Measurements from ENCODE around the gene LHFPL3. TPM values are rescaled to one million over a fixed set of nuclear protein-coding genes. Genes with fewer than 3 reads are reported as not detected.
A peak's percentile ranks its signal among the peaks of the same experiment; 100 is the strongest.
"Not testable (repeated sequence)": the region's sequence is repeated elsewhere in the genome, so short reads cannot be mapped to it uniquely, and the experiment has no call there.

The LHFPL3 gene
- total and polyA plus RNA-seq, 2 donors (not counting 1 experiment from before 2014, with no cell fraction given) = not detected

DNA sequence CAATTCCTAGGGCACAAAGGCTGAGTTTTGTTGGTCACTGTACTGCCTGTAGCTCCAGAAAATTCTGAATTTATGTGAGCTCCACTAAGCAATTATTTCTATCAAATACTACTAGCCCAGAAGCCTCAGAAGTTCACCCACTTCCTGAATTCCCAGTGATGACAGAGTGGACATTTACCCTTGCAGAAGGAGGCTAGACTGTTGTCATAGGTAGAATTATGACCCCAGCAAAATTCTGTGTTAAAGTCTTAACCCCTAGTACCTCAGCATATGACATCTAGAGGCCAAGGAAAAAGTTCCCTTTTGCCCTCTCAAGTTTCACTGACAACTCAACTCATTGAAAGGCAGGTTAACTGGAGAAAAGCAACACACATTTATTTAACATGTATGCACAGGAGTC is 606.9 kb downstream of the LHFPL3 start:
- Histone ChIP-seq H3K4me3 (ENCODE audit: control extremely low read depth in 1 of 5, extremely low read depth in 1 of 5, insufficient read depth in 1 of 5, low read depth in 2 of 5, low read length in 4 of 5) (no peak overlapping the region), H3K9me3 (ENCODE audit: control extremely low read depth in 1 of 3, control insufficient read depth in 2 of 3, insufficient read depth in 1 of 3, low read length in 2 of 3) (peaks cover 0 to 8% (median 1%) of the 10 kb centered on the region in 3 donors), H3K79me2 (ENCODE audit: control insufficient read depth, insufficient read depth, low read length) (peaks cover 2% of the 10 kb centered on the region), H3K36me3 (replicated peaks in 1 of 2; ENCODE audit: control extremely low read depth in 1 of 2, control insufficient read depth in 1 of 2, extremely low read depth in 1 of 2, insufficient read depth in 2 of 2, low read length in 1 of 2) (no peaks in the 10 kb centered on the region), H3K4me1 (ENCODE audit: control insufficient read depth in 2 of 2, insufficient read depth in 2 of 2, low read length in 2 of 2) (peaks cover 41 to 51% of the 10 kb centered on the region in 2 donors), H2AFZ (ENCODE audit: insufficient read depth, low read depth, low read length, poor library complexity, severe bottlenecking) (no peak overlapping the region), H3K9ac (ENCODE audit: low read length) (no peak overlapping the region), H3K27ac (ENCODE audit: low read length in 2 of 2) (peak overlapping the region in 1 of 2 donors; percentile 39), H3K4me2 (replicated peaks; ENCODE audit: low read depth, low read length, poor library complexity, severe bottlenecking) (no peak overlapping the region), H4K20me1 (ENCODE audit: control insufficient read depth, insufficient read depth, low read length, poor library complexity, severe bottlenecking) (no peaks in the 10 kb centered on the region), H3K27me3 (replicated peaks in 1 of 4; ENCODE audit: control extremely low read depth in 1 of 4, control insufficient read depth in 3 of 4, insufficient read depth in 4 of 4, low read length in 3 of 4) (no peaks in the 10 kb centered on the region)
- H3K27me3 Mint-ChIP-seq = no peaks in the 10 kb centered on the region
- ChIA-PET POLR2A (interaction anchor here (1.7 to 6.7 kb wide), 2 partner anchors 9 to 10 kb away, joined by 4 to 38 read pairs; no protein-coding TSS in a partner anchor), CTCF (interaction anchor here (18.8 kb wide), 1 partner anchor 45 kb away, joined by 248 read pairs; no protein-coding TSS in a partner anchor)
- H3K9me3 Mint-ChIP-seq (ENCODE audit: insufficient read depth) = no peaks in the 10 kb centered on the region
- no peak for TF ChIP-seq EZH2 (IDR thresholded peaks at IDR 0.05; ENCODE audit: borderline replicate concordance, insufficient read depth, low read depth, low read length, poor library complexity, severe bottlenecking)
- TF ChIP-seq, protein P1, sequence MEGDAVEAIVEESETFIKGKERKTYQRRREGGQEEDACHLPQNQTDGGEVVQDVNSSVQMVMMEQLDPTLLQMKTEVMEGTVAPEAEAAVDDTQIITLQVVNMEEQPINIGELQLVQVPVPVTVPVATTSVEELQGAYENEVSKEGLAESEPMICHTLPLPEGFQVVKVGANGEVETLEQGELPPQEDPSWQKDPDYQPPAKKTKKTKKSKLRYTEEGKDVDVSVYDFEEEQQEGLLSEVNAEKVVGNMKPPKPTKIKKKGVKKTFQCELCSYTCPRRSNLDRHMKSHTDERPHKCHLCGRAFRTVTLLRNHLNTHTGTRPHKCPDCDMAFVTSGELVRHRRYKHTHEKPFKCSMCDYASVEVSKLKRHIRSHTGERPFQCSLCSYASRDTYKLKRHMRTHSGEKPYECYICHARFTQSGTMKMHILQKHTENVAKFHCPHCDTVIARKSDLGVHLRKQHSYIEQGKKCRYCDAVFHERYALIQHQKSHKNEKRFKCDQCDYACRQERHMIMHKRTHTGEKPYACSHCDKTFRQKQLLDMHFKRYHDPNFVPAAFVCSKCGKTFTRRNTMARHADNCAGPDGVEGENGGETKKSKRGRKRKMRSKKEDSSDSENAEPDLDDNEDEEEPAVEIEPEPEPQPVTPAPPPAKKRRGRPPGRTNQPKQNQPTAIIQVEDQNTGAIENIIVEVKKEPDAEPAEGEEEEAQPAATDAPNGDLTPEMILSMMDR (IDR thresholded peaks at IDR 0.05) = no peak
- H3K27ac Mint-ChIP-seq = peak overlapping the region; percentile 67
- H3K4me1 Mint-ChIP-seq = peaks cover 62% of the 10 kb centered on the region
- intact Hi-C loops (cut with micrococcal nuclease) = no loop called here
- ATAC-seq (ENCODE audit: low read depth) (no peak), DNase-seq (no peak)
- H3K4me3 Mint-ChIP-seq = no peak overlapping the region

DNA sequence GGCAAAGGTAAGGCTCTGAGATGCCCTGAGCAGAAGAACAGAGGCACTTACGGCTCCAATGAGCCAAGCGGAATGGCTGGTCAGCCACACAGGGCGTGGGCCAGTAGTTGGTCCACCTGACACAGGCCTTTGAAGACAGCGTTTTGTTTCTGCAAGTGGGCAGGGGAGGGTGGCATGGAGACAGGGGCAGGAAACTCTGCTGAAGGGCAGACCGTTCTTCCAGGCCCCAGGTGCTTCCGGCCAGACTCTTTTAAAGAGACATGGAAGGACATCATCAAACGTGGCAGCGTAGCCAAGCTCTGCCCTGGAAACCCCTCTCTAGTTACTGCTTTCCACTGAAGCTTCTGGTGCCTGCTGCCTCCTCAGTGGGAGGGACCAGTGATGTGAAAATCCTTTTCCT is 608.1 kb downstream of the LHFPL3 start:
- POLR2A ChIA-PET = no interaction called here
- CTCF ChIA-PET = no interaction called here
- Histone ChIP-seq H4K20me1 (ENCODE audit: control insufficient read depth, insufficient read depth, low read length, poor library complexity, severe bottlenecking) (no peaks in the 10 kb centered on the region), H3K79me2 (ENCODE audit: control insufficient read depth, insufficient read depth, low read length) (peaks cover 12% of the 10 kb centered on the region), H3K36me3 (replicated peaks in 1 of 2; ENCODE audit: control extremely low read depth in 1 of 2, control insufficient read depth in 1 of 2, extremely low read depth in 1 of 2, insufficient read depth in 2 of 2, low read length in 1 of 2) (no peaks in the 10 kb centered on the region), H3K4me2 (replicated peaks; ENCODE audit: low read depth, low read length, poor library complexity, severe bottlenecking) (peak overlapping the region; percentile 13), H3K9me3 (ENCODE audit: control extremely low read depth in 1 of 3, control insufficient read depth in 2 of 3, insufficient read depth in 1 of 3, low read length in 2 of 3) (peaks cover 0 to 12% (median 3%) of the 10 kb centered on the region in 3 donors), H3K27ac (ENCODE audit: low read length in 2 of 2) (peak overlapping the region in 1 of 2 donors; percentile 39), H3K9ac (ENCODE audit: low read length) (no peak overlapping the region), H2AFZ (ENCODE audit: insufficient read depth, low read depth, low read length, poor library complexity, severe bottlenecking) (peak overlapping the region; percentile 27), H3K4me3 (ENCODE audit: control extremely low read depth in 1 of 5, extremely low read depth in 1 of 5, insufficient read depth in 1 of 5, low read depth in 2 of 5, low read length in 4 of 5) (no peak overlapping the region), H3K27me3 (replicated peaks in 1 of 4; ENCODE audit: control extremely low read depth in 1 of 4, control insufficient read depth in 3 of 4, insufficient read depth in 4 of 4, low read length in 3 of 4) (no peaks in the 10 kb centered on the region), H3K4me1 (ENCODE audit: control insufficient read depth in 2 of 2, insufficient read depth in 2 of 2, low read length in 2 of 2) (peaks cover 35 to 49% of the 10 kb centered on the region in 2 donors)
- Mint-ChIP-seq H3K27me3 (no peaks in the 10 kb centered on the region), H3K27ac (peak overlapping the region; percentile 65), H3K4me3 (no peak overlapping the region), H3K4me1 (peaks cover 68% of the 10 kb centered on the region), H3K9me3 (ENCODE audit: insufficient read depth) (no peaks in the 10 kb centered on the region)
- intact Hi-C loops (cut with micrococcal nuclease) = no loop called here
- no peak for DNase-seq
- ATAC-seq (ENCODE audit: low read depth) = no peak
- TF ChIP-seq, protein P1 (IDR thresholded peaks at IDR 0.05) = no peak
- no peak for TF ChIP-seq EZH2 (IDR thresholded peaks at IDR 0.05; ENCODE audit: borderline replicate concordance, insufficient read depth, low read depth, low read length, poor library complexity, severe bottlenecking)
- WGBS (ENCODE audit: insufficient coverage) = 80% methylated on average over 8 of the region's 8 CpGs

DNA sequence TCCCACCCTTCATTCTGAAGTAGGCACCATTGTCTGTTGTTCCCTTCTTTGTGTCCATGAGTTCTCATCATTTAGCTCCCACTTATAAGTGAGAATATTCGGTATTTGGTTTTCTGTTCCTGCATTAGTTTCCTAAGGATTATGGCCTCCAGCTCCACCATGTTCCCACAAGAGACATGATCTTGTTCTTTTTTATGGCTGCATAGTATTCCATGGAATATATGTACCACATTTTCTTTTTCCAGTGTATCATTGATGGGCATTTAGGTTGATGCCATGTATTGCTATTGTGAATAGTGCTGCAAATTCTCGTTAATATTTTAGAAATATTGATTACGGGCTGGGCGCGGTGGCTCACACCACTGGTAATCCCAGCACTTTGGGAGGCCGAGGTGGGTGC is 609.1 kb downstream of the LHFPL3 start:
- intact Hi-C loops (cut with micrococcal nuclease); H3K4me3 Mint-ChIP-seq; H3K36me3 ChIP-seq (replicated peaks in 1 of 2; ENCODE audit: control extremely low read depth in 1 of 2, control insufficient read depth in 1 of 2, extremely low read depth in 1 of 2, insufficient read depth in 2 of 2, low read length in 1 of 2); ATAC-seq (ENCODE audit: low read depth); H3K27me3 ChIP-seq (replicated peaks in 1 of 4; ENCODE audit: control extremely low read depth in 1 of 4, control insufficient read depth in 3 of 4, insufficient read depth in 4 of 4, low read length in 3 of 4); H4K20me1 ChIP-seq (ENCODE audit: control insufficient read depth, insufficient read depth, low read length, poor library complexity, severe bottlenecking); POLR2A ChIA-PET; H3K9me3 Mint-ChIP-seq (ENCODE audit: insufficient read depth); H2AFZ ChIP-seq (ENCODE audit: insufficient read depth, low read depth, low read length, poor library complexity, severe bottlenecking); H3K27me3 Mint-ChIP-seq; H3K9ac ChIP-seq (ENCODE audit: low read length); H3K27ac ChIP-seq (ENCODE audit: low read length in 2 of 2); DNase-seq; H3K4me3 ChIP-seq (ENCODE audit: control extremely low read depth in 1 of 5, extremely low read depth in 1 of 5, insufficient read depth in 1 of 5, low read depth in 2 of 5, low read length in 4 of 5); H3K4me2 ChIP-seq (replicated peaks; ENCODE audit: low read depth, low read length, poor library complexity, severe bottlenecking); H3K27ac Mint-ChIP-seq; CTCF ChIA-PET: not testable (repeated sequence)
- peaks cover 65% of the 10 kb centered on the region for H3K4me1 Mint-ChIP-seq
- WGBS (ENCODE audit: insufficient coverage) = 98% methylated on average over 5 of the region's 6 CpGs
- H3K9me3 ChIP-seq (ENCODE audit: control extremely low read depth in 1 of 3, control insufficient read depth in 2 of 3, insufficient read depth in 1 of 3, low read length in 2 of 3) = peaks cover 0 to 19% (median 3%) of the 10 kb centered on the region in 3 donors
- peaks cover 19% of the 10 kb centered on the region for H3K79me2 ChIP-seq (ENCODE audit: control insufficient read depth, insufficient read depth, low read length)
- H3K4me1 ChIP-seq (ENCODE audit: control insufficient read depth in 2 of 2, insufficient read depth in 2 of 2, low read length in 2 of 2) = peaks cover 36 to 51% of the 10 kb centered on the region in 2 donors

Data from B cell (primary cell).